Vagina (tissue), 2 donors: ENCODE measurements around the gene PTPRN2.

Experiments
- CTCF ChIP-seq, 3 experiments: fragments of 450-650 bp in 2 of 3; fragments of 200-600 bp in 1 of 3; sonication (generic) in 1 of 3; IDR thresholded peaks; one replicate each; pipeline ENCODE4 v1.5.1; 2017 to 2019; ENCODE audit warnings: antibody characterized with exemption in 3 of 3, mild to moderate bottlenecking in 2 of 3, moderate library complexity in 2 of 3
- POLR2A ChIP-seq, 2 donors: fragments of 450-650 bp; IDR thresholded peaks; one replicate each; pipeline ENCODE4 v1.6.1; 2017; ENCODE audit warnings: antibody characterized with exemption in 2 of 2, mild to moderate bottlenecking in 2 of 2, moderate library complexity in 2 of 2

- no peak for TF ChIP-seq CTCF (IDR thresholded peaks at IDR 0.05)
- TF ChIP-seq POLR2A (IDR thresholded peaks at IDR 0.05): no peak
Measured at GRCh38 chr7:157596881-157597280, 990.7 kb downstream of the PTPRN2 start.
